Muscle layer of duodenum (tissue), 2 donors: ENCODE results near the gene ERAP2.
"Not testable (repeated sequence)": the region's sequence is repeated elsewhere in the genome, so short reads cannot be mapped to it uniquely, and the experiment has no call there.

Experiments
- H3K27ac ChIP-seq: one replicate; pipeline ENCODE4 v1.7.0; 2013; ENCODE audit warnings: mild to moderate bottlenecking, low read length
- H3K27me3 ChIP-seq: one replicate; pipeline ENCODE4 v1.7.0; 2013; ENCODE audit warnings: low read depth, mild to moderate bottlenecking, control low read depth, low read length
- H3K36me3 ChIP-seq, 2 donors: one replicate each; pipeline ENCODE4 v1.7.0; 2013; ENCODE audit warnings: low read length in 2 of 2, control low read depth in 1 of 2, mild to moderate bottlenecking in 1 of 2; ENCODE audit not compliant: insufficient read depth in 2 of 2, control insufficient read depth in 1 of 2
- H3K4me1 ChIP-seq, 2 donors: one replicate each; pipeline ENCODE4 v1.7.0; 2013; ENCODE audit warnings: low read length in 2 of 2, mild to moderate bottlenecking in 2 of 2, control low read depth in 1 of 2, moderate library complexity in 1 of 2; ENCODE audit not compliant: insufficient read depth in 2 of 2, control insufficient read depth in 1 of 2
- H3K4me3 ChIP-seq, 2 donors: one replicate each; pipeline ENCODE4 v1.7.0; 2013; ENCODE audit warnings: low read length in 2 of 2, low read depth in 1 of 2, mild to moderate bottlenecking in 1 of 2
- H3K9me3 ChIP-seq, 2 donors: one replicate each; pipeline ENCODE4 v1.7.0; 2013; ENCODE audit warnings: low read length in 2 of 2, control low read depth in 1 of 2, mild to moderate bottlenecking in 1 of 2; ENCODE audit not compliant: control insufficient read depth in 1 of 2
- donor health status: healthy.

ERAP2 gene

DNA sequence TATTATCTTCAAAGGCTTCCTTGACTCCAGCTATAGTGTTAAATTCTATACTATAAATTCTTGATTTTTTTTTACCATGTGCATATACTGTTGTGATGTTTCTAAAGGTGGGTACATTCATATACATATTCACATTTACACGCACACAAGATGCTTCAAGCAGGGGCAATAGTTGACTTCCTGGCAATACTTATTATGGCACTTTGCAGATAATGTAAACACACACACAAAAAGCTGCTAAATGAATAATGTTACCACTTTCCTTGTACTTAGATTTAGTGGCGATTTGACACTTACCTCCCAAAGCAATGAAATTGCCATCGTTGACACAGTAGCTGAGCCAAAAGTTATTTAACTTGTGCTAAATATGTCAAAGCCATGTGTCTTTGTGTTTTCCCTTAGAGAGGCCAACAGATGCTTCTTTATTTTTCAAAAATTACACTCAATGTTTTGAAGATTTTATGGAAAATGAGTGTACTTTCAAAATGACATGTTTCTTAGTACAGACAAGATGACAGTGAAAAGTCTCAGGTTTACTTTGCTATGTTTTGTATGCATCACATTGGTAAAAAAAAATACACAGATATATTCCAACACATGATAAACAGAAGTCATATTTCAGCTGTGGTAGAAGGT is 12.2 kb upstream of the ERAP2 start:
- no peaks in the 10 kb centered on the region for H3K36me3 ChIP-seq
- H3K9me3 ChIP-seq, result no peaks in the 10 kb centered on the region
- no peaks in the 10 kb centered on the region for H3K27me3 ChIP-seq
- no peak overlapping the region for H3K27ac ChIP-seq
- no peak overlapping the region for H3K4me3 ChIP-seq
- no peaks in the 10 kb centered on the region for H3K4me1 ChIP-seq

DNA sequence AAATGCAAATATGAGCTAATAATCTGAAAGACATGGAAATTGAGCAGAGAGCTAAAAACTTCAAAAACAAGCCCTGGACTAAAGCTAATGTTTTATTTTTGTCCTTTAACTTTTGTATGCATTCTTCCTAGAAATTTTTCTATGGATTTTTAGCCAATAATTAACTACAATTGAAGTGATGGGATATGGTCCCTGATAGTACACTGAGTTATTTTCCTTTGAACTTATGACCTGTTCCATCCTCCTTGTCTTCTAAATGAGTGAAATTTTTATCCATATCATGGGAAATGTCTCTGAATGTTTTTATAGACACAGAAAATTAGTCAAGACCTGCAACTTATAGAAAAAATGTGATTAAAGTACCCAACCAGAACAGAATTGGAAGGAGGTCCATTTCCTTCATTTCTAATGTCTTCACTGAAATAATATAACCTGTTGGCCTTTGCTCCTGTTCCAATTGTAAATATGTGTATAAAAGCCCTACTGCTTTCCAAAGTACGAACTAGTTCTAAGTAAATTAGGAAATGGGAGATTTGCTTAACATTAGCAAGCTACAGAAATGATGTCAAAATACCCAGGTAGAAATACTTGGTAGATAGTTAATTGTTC is 11.3 kb upstream of the ERAP2 start:
- Histone ChIP-seq H3K36me3 (no peaks in the 10 kb centered on the region), H3K4me1 (no peaks in the 10 kb centered on the region), H3K27me3 (no peaks in the 10 kb centered on the region), H3K27ac (no peak overlapping the region), H3K9me3 (no peaks in the 10 kb centered on the region), H3K4me3 (no peak overlapping the region)

DNA sequence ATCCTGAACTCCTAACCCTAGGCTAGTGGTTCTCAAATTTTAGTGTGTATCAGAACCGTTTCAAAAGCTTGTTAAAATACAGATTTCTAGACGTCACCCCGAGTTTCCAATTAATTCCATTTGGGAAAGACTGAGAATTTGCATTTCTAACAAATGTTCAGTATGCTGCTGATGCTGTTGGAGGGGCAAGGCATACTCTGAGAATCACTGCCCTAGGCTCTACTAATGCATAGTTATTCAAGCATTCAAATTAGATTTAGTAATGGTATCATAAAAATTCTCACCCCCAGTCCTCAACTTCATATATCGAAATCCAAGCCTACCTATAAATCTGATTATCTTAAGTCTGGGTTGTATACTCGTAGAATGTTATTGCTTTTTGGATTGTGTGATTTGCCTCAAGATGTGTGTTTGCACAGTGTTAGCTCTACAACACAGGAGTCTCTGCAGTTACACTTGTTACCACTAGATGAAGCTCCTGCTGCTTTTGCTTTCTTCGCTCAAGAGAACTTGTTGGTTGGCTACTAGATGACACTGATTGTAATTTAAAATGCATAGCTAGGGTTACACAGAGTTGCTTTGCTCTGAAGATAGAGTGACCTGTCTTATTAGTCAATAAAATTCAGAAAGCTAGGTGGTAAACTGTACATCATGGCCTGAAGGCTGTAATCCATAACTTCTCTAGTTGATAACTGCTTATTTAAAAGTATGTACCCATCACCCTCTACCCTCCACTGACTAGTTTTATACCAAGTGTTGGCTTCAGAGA is 7.5 kb upstream of the ERAP2 start:
- H3K4me3 ChIP-seq, result no peak overlapping the region
- peaks cover 0 to 6% of the 10 kb centered on the region in 2 donors for H3K4me1 ChIP-seq
- H3K27ac ChIP-seq, result no peak overlapping the region
- no peaks in the 10 kb centered on the region for H3K36me3 ChIP-seq
- no peaks in the 10 kb centered on the region for H3K9me3 ChIP-seq
- H3K27me3 ChIP-seq, result no peaks in the 10 kb centered on the region

DNA sequence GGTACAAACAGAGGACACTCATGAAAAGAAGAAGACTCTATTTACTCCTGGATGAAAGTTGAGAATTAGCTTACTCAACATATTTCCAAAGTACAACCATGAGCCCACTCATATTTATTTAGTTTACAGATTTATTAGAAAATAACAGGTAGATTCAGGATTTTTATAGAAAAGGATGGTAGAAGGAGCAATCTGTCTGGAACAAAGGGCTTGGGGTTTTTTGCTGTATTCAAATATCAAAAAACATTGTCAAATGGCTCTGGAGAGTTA is 7.0 kb upstream of the ERAP2 start:
- no peaks in the 10 kb centered on the region for H3K9me3 ChIP-seq
- H3K27me3 ChIP-seq, result no peaks in the 10 kb centered on the region
- H3K36me3 ChIP-seq, result no peaks in the 10 kb centered on the region
- H3K27ac ChIP-seq, result no peak overlapping the region
- no peak overlapping the region for H3K4me3 ChIP-seq
- H3K4me1 ChIP-seq, result peaks cover 0 to 6% of the 10 kb centered on the region in 2 donors

DNA sequence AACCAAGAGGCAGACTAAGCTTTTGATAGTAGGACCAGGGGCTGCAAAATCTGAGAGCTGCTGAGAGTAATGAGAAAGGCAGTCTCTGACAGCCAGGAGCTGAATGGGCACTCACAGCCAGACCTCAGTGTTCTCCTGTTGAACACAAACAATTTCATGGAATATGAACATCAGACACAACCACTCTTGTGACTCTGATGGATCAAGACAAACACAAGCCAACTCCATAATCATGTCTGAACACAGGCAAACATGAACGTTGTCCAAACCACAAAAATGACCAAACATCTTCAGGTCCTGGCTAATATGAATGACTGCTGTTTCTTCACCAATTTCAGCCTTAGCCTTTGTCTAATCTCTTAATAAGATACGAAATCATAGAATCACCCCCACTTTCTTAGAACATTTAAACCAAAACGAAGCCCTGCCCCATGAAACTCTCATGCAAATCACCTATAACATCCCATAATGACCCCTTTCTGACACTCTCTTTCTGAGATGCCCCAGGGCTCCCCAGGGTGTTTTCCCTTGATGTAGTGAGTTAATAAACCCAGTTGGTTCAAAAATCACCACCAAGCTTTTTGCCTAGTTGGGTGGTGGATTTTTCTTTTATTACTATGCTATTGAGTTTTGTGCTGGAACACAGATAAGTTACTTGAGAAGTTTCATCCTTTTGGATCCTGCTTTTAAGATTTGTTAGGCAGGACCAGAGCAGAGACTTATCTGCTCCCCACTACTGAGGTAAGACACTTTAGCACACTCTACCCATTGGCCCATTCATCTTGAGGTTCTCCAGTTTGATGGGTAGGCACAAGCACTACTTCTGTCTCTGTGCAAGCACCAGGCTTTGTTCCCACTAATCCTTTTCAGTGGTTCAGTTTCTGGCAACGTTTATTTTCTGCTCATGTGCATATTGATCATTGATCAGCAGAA is 5.9 kb upstream of the ERAP2 start:
- Histone ChIP-seq H3K27ac (no peak overlapping the region), H3K27me3 (no peaks in the 10 kb centered on the region), H3K4me1 (peaks cover 0 to 6% of the 10 kb centered on the region in 2 donors), H3K9me3 (no peaks in the 10 kb centered on the region), H3K4me3 (no peak overlapping the region), H3K36me3 (no peaks in the 10 kb centered on the region)

DNA sequence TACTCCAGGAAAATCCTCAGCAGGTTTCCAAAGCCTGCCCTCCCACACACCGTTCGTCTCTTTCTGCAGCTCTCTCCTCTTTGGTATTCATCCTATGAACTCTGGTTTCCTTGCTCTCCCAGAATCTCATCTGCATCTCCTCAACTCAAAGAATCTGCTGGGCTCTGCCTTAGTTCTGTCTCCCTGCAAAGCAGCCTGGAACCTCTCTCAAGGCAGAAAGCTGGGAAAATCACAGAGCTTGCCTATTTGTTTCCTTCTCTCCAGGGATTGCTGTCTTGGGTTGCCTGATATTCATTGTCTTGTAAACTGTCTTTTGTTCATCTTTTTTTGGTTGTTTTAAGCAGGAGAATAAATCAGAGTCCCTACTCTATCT is 5.3 kb upstream of the ERAP2 start:
- Histone ChIP-seq H3K36me3 (no peaks in the 10 kb centered on the region), H3K27ac (no peak overlapping the region), H3K4me3 (no peak overlapping the region), H3K4me1 (peaks cover 0 to 6% of the 10 kb centered on the region in 2 donors), H3K9me3 (no peaks in the 10 kb centered on the region), H3K27me3 (no peaks in the 10 kb centered on the region)

DNA sequence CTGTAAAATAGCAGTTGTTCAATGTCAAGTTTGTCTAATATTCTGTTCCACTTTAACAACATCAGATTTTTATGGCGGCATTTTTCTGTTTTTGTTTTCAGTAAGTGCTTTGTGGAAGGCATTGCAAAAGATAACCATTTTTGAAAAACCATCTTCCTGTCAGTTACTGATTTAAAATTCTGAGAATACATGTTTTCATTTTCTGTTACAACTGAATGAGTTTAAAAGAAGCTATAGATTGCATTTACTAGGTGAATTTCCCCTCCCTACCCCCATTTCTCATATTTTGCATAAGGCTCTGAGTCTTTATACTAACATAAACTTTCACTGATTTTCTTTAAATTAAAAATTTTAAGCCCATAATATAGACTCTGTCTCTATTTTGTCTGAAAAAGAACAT is 4.6 kb upstream of the ERAP2 start:
- no peaks in the 10 kb centered on the region for H3K27me3 ChIP-seq
- H3K36me3 ChIP-seq, result no peaks in the 10 kb centered on the region
- peaks cover 0 to 6% of the 10 kb centered on the region in 2 donors for H3K4me1 ChIP-seq

DNA sequence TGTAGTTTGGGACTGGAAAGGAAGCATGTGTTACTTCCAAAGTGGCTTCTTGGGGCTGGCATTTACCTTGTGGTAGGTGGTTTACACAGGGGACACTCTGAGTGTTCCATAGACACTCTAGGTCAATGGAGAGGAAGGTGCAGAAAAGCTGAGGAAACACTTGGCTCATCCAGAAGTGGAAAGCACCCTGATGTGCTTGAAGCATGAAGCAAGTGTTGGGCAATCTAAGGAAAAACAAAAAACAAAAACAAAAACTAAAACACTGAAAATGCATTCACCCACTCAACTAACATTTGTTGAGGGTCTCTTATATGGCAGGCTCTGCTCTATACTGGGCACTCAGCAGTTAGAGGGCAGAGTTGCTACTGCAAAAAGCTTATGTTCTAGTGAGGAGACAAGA is 2.9 kb upstream of the ERAP2 start:
- H3K4me1 ChIP-seq, result peaks cover 0 to 12% of the 10 kb centered on the region in 2 donors
- no peaks in the 10 kb centered on the region for H3K9me3 ChIP-seq
- no peak overlapping the region for H3K27ac ChIP-seq
- no peaks in the 10 kb centered on the region for H3K36me3 ChIP-seq
- H3K4me3 ChIP-seq, result no peak overlapping the region
- no peaks in the 10 kb centered on the region for H3K27me3 ChIP-seq

More for the DNA sequence above, 4.6 kb upstream of the ERAP2 start:
- H3K4me3 ChIP-seq, result no peak overlapping the region
- H3K9me3 ChIP-seq, result no peaks in the 10 kb centered on the region
- H3K27ac ChIP-seq, result no peak overlapping the region

DNA sequence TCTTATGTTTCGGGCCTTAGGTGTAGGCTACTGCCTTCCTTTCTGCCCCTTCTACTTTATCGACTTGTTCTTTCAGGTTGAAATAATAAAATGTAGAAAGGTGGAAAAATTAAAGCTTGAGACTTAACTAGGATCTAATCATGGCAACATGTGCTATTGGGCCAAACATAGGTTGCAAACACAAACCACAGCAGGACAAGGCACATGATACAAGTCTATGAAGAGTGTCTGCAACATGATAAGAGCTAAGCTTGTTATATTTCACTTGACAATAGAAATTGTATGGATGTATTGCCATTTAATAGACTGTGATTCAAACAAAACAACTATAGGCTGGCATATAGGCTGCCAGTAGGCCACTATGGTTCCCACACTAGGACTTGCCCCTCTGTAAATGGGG is 1.7 kb upstream of the ERAP2 start:
- H3K36me3 ChIP-seq, result no peaks in the 10 kb centered on the region
- H3K27ac ChIP-seq, result no peak overlapping the region
- H3K27me3 ChIP-seq, result no peaks in the 10 kb centered on the region
- no peak overlapping the region for H3K4me3 ChIP-seq
- no peaks in the 10 kb centered on the region for H3K9me3 ChIP-seq
- H3K4me1 ChIP-seq, result peaks cover 0 to 12% of the 10 kb centered on the region in 2 donors

DNA sequence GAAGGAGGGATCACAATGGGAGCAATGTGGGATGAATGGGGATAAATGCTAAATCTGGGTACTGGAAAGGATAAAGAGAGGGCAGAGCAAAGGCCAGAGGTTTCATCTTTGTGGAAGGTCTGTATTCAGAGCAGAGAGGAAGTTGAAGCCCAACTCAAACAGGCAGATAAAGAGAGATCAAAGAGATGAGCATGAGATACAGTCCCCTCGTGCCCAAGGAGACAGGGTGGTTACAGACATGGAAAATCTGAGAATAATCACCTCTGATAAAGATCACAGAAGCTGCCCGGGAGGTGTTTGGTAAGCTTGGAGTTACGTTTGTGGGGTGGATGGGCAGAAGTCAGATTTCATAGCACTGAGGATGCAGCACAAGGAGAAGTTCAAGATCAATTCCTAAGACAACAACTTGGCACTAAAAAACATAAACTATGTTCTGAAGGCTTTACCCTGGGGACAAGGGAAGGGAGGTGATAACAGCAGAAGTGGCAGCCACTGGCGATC is 459 bp upstream of the ERAP2 start:
- Histone ChIP-seq H3K4me1 (peaks cover 0 to 9% of the 10 kb centered on the region in 2 donors), H3K4me3 (peak overlapping the region; percentile 76 to 99), H3K27me3 (no peaks in the 10 kb centered on the region), H3K9me3 (no peaks in the 10 kb centered on the region), H3K27ac (peak overlapping the region; percentile 91), H3K36me3 (no peaks in the 10 kb centered on the region)

DNA sequence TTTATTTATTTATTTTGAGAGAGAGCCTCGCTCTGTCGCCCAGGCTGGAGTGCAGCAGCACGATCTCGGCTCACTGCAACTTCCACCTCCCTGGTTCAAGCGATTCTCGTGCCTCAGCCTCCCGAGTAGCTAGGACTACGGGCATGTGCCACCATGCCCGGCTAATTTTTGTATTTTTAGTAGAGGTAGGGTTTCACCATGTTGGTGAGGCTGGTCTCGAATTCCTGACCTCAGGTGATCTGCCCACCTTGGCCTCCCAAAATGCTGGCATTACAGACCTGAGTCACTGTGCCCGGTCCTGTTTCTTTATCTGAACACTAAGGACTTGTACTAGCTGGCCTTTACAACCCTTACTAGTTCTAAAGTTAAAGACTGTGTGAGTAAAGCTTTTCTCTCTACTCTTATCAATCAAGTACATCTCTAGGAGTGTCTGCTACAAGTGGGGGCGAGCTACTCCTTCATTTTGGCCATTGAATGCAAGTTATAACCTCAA is 723 bp downstream of the ERAP2 start:
- not testable (repeated sequence) for H3K27ac ChIP-seq, H3K36me3 ChIP-seq, H3K27me3 ChIP-seq, H3K4me1 ChIP-seq, H3K9me3 ChIP-seq
- H3K4me3 ChIP-seq, result peak overlapping the region; percentile 76 to 99
